ENCODE measurements around the gene EIF4G3. TPM values are rescaled to one million over a fixed set of nuclear protein-coding genes. Genes with fewer than 3 reads are reported as not detected.
"Not testable (repeated sequence)": the region's sequence is repeated elsewhere in the genome, so short reads cannot be mapped to it uniquely, and the experiment has no call there.

The EIF4G3 gene
- total RNA-seq, 1 experiment from 2014 or later = 25.1 TPM

- DNase-seq (ENCODE audit: low read depth, low spot score) = no peak
- in situ Hi-C loops (cut with HindIII; ENCODE audit: low pct_unique_long_range_greater_than_20kb, low sequenced_read_pairs) = no loop called here
Observed at GRCh38 chr1:20962576-20963258, 214.0 kb downstream of the EIF4G3 start.

GRCh38 chr1:20958430-20958829 lies 218.3 kb downstream of the EIF4G3 start:
- DNase-seq (ENCODE audit: low read depth, low spot score) = no peak
- in situ Hi-C loops (cut with HindIII; ENCODE audit: low pct_unique_long_range_greater_than_20kb, low sequenced_read_pairs) = no loop called here

GRCh38 chr1:20956272-20956671 lies 220.4 kb downstream of the EIF4G3 start:
- no peak for DNase-seq (ENCODE audit: low read depth, low spot score)
- in situ Hi-C loops (cut with HindIII; ENCODE audit: low pct_unique_long_range_greater_than_20kb, low sequenced_read_pairs) = no loop called here

GRCh38 chr1:20950679-20951078 lies 226.0 kb downstream of the EIF4G3 start:
- in situ Hi-C loops (cut with HindIII; ENCODE audit: low pct_unique_long_range_greater_than_20kb, low sequenced_read_pairs) = no loop called here
- no peak for DNase-seq (ENCODE audit: low read depth, low spot score)

GRCh38 chr1:20949871-20950590 lies 226.7 kb downstream of the EIF4G3 start:
- in situ Hi-C loops (cut with HindIII; ENCODE audit: low pct_unique_long_range_greater_than_20kb, low sequenced_read_pairs) = no loop called here

GRCh38 chr1:20948101-20948500 lies 228.6 kb downstream of the EIF4G3 start:
- in situ Hi-C loops (cut with HindIII; ENCODE audit: low pct_unique_long_range_greater_than_20kb, low sequenced_read_pairs) = no loop called here
- no peak for DNase-seq (ENCODE audit: low read depth, low spot score)

More at GRCh38 chr1:20949871-20950590, 226.7 kb downstream of the EIF4G3 start:
- DNase-seq (ENCODE audit: low read depth, low spot score) = no peak

GRCh38 chr1:20947409-20947808 lies 229.3 kb downstream of the EIF4G3 start:
- in situ Hi-C loops (cut with HindIII; ENCODE audit: low pct_unique_long_range_greater_than_20kb, low sequenced_read_pairs) = no loop called here
- DNase-seq (ENCODE audit: low read depth, low spot score) = no peak

- in situ Hi-C loops (cut with HindIII; ENCODE audit: low pct_unique_long_range_greater_than_20kb, low sequenced_read_pairs) = no loop called here
- DNase-seq (ENCODE audit: low read depth, low spot score) = no peak
Observed at GRCh38 chr1:20936621-20937020, 240.1 kb downstream of the EIF4G3 start.

GRCh38 chr1:20936216-20936615 lies 240.5 kb downstream of the EIF4G3 start:
- in situ Hi-C loops (cut with HindIII; ENCODE audit: low pct_unique_long_range_greater_than_20kb, low sequenced_read_pairs) = no loop called here
- DNase-seq (ENCODE audit: low read depth, low spot score) = no peak

- no peak for DNase-seq (ENCODE audit: low read depth, low spot score)
- in situ Hi-C loops (cut with HindIII; ENCODE audit: low pct_unique_long_range_greater_than_20kb, low sequenced_read_pairs) = no loop called here
Observed at GRCh38 chr1:20935717-20936116, 241.0 kb downstream of the EIF4G3 start.

- in situ Hi-C loops (cut with HindIII; ENCODE audit: low pct_unique_long_range_greater_than_20kb, low sequenced_read_pairs) = no loop called here
- DNase-seq (ENCODE audit: low read depth, low spot score) = no peak
Observed at GRCh38 chr1:20932437-20932977, 244.2 kb downstream of the EIF4G3 start.

- in situ Hi-C loops (cut with HindIII; ENCODE audit: low pct_unique_long_range_greater_than_20kb, low sequenced_read_pairs) = no loop called here
- no peak for DNase-seq (ENCODE audit: low read depth, low spot score)
Observed at GRCh38 chr1:20931930-20932436, 244.7 kb downstream of the EIF4G3 start.

GRCh38 chr1:20930427-20930826 lies 246.3 kb downstream of the EIF4G3 start:
- in situ Hi-C loops (cut with HindIII; ENCODE audit: low pct_unique_long_range_greater_than_20kb, low sequenced_read_pairs) = no loop called here
- DNase-seq (ENCODE audit: low read depth, low spot score) = no peak

- DNase-seq (ENCODE audit: low read depth, low spot score) = no peak
- in situ Hi-C loops (cut with HindIII; ENCODE audit: low pct_unique_long_range_greater_than_20kb, low sequenced_read_pairs) = no loop called here
Observed at GRCh38 chr1:20928146-20928545, 248.6 kb downstream of the EIF4G3 start.

- DNase-seq (ENCODE audit: low read depth, low spot score) = no peak
- in situ Hi-C loops (cut with HindIII; ENCODE audit: low pct_unique_long_range_greater_than_20kb, low sequenced_read_pairs) = no loop called here
Observed at GRCh38 chr1:20921285-20921684, 255.4 kb downstream of the EIF4G3 start.

GRCh38 chr1:20913242-20913641 lies 263.5 kb downstream of the EIF4G3 start:
- DNase-seq (ENCODE audit: low read depth, low spot score) = no peak
- in situ Hi-C loops (cut with HindIII; ENCODE audit: low pct_unique_long_range_greater_than_20kb, low sequenced_read_pairs) = no loop called here

- DNase-seq (ENCODE audit: low read depth, low spot score); in situ Hi-C loops (cut with HindIII; ENCODE audit: low pct_unique_long_range_greater_than_20kb, low sequenced_read_pairs): not testable (repeated sequence)
Observed at GRCh38 chr1:20907526-20907925, 269.2 kb downstream of the EIF4G3 start.

- no peak for DNase-seq (ENCODE audit: low read depth, low spot score)
- in situ Hi-C loops (cut with HindIII; ENCODE audit: low pct_unique_long_range_greater_than_20kb, low sequenced_read_pairs) = no loop called here
Observed at GRCh38 chr1:20903437-20903836, 273.3 kb downstream of the EIF4G3 start.

GRCh38 chr1:20900056-20900455 lies 276.6 kb downstream of the EIF4G3 start:
- in situ Hi-C loops (cut with HindIII; ENCODE audit: low pct_unique_long_range_greater_than_20kb, low sequenced_read_pairs) = no loop called here
- DNase-seq (ENCODE audit: low read depth, low spot score) = no peak
